HEK293T (cell line): ENCODE measurements around the gene IL1RAP.

ENCODE experiments used
- FOXA1 ChIP-seq: fragments of 450-650 bp; IDR thresholded peaks from 2 replicates; pipeline ENCODE4 v1.6.1; 2016; ENCODE audit warnings: mild to moderate bottlenecking
- FOXM1 ChIP-seq: fragments of 450-650 bp; IDR thresholded peaks from 2 replicates; pipeline ENCODE4 v1.6.1; 2017; ENCODE audit warnings: mild to moderate bottlenecking, borderline replicate concordance
- L3MBTL2 ChIP-seq: fragments of 450-650 bp; conservative IDR thresholded peaks from 2 replicates; pipeline ENCODE4 v1.6.1; 2016; ENCODE audit warnings: mild to moderate bottlenecking
- SP1 ChIP-seq: fragments of 450-650 bp; IDR thresholded peaks from 2 replicates; pipeline ENCODE4 v1.6.1; 2017
- SUZ12 ChIP-seq: fragments of 450-650 bp; IDR thresholded peaks from 2 replicates; pipeline ENCODE4 v1.6.1; 2016; ENCODE audit warnings: mild to moderate bottlenecking
- ZNF384 ChIP-seq: fragments of 450-650 bp; IDR thresholded peaks from 2 replicates; pipeline ENCODE4 v1.6.1; 2016
- TF ChIP-seq, protein P1 (sequence below): fragments of 450-650 bp; IDR thresholded peaks from 2 replicates; pipeline ENCODE4 v1.6.1; 2016

DNA sequence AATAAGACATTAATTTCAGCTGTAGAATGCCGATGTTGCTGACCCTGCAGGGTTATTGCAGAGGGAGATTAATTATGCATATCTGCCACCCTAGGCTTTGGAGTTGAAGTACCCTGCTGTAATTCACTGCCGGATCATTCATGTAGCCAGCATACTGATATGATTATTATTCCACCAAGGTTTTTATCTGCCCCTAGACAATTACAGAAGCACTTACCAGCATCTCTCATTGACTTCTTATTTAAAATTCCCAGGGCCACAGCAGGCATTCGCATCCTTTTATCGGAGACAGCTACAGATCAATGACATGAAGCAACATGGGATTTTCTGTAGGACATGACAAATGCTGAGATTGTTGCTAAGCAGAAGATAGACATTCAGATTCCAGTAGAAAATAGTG, 31.3 kb downstream of the IL1RAP start:
- TF ChIP-seq, protein P1, sequence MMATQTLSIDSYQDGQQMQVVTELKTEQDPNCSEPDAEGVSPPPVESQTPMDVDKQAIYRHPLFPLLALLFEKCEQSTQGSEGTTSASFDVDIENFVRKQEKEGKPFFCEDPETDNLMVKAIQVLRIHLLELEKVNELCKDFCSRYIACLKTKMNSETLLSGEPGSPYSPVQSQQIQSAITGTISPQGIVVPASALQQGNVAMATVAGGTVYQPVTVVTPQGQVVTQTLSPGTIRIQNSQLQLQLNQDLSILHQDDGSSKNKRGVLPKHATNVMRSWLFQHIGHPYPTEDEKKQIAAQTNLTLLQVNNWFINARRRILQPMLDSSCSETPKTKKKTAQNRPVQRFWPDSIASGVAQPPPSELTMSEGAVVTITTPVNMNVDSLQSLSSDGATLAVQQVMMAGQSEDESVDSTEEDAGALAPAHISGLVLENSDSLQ = no peak
- TF ChIP-seq FOXA1 (no peak), SUZ12 (no peak), L3MBTL2 (no peak), ZNF384 (no peak), FOXM1 (no peak), SP1 (no peak)
